GM19240 (cell line): ENCODE measurements around the gene KLF5.
"Not testable (repeated sequence)": the region's sequence is repeated elsewhere in the genome, so short reads cannot be mapped to it uniquely, and the experiment has no call there.

Experiments
- DNase-seq: peaks from one replicate; pipeline ENCODE4 v3.0.0; 2011; ENCODE audit warnings: low spot score; ENCODE audit not compliant: insufficient read length

KLF5 gene

DNA sequence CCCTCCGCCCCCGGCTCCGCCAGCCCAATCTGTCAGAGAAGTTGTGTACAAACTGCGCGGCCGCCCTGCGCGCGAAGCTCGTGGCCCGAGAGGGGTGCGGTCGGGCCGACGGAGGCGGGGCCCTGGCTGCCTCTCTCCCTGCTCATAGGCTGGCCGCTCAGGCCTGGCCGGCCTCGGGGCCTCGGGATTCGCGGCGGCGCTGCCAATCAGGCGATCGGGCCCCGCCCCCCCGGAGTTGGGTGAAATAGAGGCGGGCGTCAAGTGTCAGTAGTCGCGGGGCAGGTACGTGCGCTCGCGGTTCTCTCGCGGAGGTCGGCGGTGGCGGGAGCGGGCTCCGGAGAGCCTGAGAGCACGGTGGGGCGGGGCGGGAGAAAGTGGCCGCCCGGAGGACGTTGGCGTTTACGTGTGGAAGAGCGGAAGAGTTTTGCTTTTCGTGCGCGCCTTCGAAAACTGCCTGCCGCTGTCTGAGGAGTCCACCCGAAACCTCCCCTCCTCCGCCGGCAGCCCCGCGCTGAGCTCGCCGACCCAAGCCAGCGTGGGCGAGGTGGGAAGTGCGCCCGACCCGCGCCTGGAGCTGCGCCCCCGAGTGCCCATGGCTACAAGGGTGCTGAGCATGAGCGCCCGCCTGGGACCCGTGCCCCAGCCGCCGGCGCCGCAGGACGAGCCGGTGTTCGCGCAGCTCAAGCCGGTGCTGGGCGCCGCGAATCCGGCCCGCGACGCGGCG lies at the start of gene KLF5:
TSS of gene KLF5 (plus strand) at position 270 of the 724 bp plus-strand sequence. CDS start at position 593, 323 bp downstream.
- DNase-seq: peak; percentile 93

DNA sequence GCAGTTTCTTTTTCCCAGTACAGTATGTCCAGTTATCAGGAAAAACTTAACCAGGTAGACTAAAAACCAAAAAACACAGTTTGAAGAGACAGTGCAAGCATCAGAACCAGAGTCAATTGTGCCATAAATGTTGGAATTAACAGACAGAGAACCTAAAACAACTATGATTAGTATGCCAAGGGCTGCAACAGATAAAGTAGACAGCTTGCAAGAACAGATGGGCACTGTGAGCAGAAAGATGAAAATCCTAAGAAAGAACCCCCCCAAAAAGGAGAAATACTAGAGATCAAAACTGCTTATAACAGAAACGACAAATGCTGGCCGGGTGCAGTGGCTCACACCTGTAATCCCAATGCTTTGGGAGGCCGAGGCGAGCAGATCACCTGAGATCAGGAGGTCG lies 47.1 kb upstream of the KLF5 start:
- DNase-seq: no peak

DNA sequence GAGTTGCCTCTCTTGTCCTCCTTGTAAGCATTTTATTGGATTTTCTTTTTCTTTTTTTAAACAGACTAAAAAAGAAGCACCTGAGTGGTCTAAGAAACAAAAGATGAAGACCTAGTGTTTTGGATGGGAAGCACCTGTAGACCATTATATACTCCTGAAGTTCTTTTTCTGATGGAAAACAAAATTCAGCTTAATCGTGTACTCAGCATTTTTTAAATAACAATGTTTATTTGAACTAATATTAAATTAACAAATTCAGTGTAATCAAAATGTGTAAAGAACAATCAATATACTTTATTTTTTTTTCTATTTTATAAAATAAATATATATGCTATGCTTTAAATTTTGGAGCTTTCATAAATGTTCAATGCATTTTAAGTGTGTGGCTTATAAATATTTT lies 43.0 kb upstream of the KLF5 start:
- DNase-seq: no peak

DNA sequence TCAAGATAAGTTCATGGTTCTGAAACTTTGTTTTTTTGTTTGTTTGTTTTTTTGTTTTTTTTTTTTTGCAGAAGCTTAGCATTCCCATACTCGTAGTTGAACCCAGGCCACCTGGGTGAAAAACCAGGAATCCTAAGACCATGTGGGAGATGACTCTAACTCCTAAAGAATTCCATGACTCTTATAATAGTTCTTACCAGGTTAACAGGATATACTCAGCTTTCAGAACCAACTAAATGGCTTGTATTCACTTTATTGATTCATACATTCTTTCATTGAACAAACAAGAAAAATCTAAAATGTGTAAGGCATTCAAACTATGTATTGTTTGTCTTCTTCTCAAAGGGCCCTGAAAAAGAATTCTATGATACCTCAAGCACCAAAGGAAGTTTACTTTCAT lies 40.5 kb upstream of the KLF5 start:
- no peak for DNase-seq

DNA sequence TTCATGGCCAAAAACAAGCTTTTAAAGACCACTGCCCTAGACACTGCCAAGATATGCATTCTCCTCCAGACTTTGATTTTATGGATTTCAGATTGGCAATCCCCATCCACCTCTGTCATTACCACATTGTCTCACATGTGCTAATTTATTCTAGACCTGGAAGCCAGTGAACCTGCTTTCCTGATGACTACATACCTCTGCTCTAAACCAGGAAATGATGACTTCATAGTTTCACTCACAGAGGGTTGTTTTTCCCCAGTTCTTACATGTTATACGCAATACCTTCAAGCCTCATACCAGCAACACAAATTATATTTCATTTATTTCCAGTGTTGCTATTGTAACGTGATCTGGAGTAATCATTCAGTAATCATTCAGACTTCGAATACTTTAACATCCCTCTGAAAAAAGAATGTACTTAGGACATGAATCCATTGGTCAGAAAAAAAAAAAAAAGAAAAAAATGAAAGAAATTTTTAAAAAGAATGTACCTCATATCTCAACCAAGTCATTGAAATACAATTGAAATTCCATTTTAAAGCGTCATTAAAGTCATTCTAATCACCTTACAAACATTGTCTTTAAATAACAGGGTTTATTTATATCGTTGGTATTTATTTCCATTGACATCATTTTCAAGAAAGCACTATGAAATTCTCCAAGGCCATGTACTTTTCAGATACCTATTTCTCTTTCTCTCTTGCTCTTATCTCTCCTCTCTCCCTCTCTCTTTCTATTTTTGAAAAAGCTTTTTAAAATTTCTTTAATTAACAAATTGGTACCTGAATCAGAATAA lies 33.4 kb upstream of the KLF5 start:
- no peak for DNase-seq

DNA sequence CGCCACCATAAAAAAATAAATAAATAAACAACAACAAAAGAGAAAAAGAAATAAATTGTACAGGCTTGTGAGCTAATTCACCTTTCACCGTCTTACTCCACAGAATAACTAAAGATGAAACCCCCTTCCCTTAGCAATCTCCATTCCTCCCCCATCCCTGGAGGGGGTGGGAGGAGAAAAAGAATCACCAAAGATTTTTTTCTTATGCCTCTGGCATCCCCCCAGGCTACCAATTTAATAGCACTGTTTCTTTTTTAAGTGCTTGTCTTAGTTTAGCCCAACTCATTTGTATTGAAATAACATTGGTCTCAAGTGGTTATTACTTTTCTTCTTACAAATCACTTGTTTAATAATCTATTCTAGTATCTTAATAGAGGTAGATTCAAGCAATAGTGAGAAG lies 23.9 kb upstream of the KLF5 start:
- DNase-seq: no peak

DNA sequence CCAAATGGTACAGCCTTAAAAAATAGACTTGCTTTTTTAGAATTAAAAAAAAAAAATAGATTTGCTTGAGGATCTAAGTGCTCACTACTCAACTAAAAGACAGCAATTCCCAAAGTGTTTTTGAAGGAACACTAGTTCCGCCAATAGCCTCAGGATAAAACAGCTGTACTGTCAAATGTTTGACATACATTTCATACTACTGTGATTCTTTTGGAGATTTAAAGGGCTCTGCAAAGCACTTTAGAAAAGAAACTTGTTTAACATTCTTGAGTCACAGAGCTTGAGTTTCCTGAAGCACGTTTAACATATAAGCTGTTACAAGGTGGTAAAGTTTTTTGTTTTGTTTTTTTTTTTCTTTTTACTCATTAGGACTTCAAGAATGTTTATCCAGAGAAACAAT lies 23.1 kb upstream of the KLF5 start:
- no peak for DNase-seq

DNA sequence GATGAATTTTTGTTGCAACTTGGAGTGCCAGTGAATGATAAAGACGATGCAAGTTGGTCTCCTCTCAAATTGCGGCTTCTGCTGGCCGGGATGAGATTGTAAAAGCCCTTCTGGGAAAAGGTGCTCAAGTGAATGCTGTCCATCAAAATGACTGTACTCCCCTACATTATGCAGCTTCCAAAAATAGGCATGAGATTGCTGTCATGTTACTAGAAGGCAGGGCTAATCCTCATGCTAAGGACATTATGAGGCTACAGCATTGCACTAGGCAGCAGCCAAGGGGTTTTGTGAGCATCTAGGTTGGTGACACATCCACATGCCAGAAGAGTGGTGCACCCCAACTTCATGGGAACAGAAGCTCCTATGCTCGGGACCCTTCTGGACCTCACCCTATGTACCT lies 22.2 kb upstream of the KLF5 start:
- DNase-seq: no peak

DNA sequence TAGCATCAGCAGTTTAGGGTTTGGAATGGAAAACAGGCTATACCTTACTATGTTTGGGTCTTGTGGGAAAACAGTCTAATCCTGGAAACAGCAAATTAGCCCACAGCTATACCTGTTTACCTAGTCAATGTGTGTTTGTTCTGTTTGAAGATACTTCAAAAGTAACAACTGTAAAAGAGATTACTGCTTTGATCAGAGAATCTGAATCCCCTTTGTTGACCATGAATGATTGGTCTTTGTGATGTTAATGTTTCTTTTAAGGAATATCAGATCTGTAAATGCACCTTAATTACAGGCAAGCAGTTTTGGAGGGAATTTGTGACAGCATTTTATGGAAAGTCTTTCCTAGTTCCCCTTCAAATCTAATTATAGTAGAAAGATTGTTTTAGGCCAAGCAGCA lies 20.7 kb upstream of the KLF5 start:
- no peak for DNase-seq

DNA sequence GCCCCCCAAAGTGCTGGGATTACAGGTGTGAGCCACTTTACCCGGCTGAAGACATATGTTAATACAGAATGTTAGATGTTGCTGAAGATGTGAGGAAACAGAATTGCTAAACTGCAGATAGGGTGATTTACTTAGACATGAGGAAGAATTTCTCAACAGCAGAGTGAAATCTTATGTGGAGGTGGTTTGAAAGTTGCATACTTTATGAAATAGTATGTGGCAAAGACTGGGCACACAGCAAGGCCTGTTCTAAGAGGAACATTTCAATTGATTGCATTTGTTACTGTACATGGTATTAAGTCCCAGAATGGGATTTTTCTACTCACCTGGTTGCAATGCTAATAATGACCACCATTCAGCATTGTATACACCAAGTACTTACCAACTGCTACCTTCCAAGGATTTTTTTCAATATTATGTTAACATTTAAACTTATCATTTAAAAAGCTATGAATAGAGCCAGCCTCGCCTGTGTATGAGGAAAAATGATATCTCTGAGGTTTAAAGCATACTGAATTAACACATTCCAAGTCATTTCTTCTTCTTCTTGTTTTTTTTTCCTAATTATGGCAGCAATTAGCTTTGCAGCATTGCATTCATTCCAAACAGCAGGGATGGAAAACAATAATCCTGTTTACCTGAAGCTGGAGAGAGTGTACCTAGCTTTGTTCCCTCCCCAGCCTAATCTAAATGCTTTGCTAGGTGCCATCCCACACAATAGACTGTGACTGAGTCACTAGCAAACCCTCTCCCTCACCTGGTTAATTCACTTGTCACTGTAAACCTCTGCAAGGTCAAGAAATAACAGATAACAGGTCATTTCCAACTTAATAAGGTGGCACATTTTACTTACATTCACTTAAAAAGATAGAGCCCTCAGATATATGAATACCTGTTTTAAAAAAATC lies 19.4 kb upstream of the KLF5 start:
- no peak for DNase-seq

DNA sequence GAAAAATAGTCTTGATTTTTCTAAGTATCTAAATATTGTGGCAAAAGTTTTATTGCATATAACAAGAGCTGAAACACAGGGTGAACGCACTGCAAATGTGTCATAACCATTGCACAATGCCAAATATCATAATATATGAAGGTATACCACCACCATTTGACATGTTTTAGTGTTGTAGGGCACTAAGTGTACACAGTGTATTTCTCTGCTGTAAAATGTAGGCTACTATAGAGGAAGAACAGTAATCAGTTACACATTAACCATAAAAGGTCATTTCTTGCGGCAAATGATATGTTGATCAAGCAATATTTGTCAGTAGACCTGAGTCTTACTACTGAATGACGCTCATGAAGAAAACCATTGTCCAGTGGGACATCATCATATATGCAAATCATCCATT lies 18.3 kb upstream of the KLF5 start:
- no peak for DNase-seq

DNA sequence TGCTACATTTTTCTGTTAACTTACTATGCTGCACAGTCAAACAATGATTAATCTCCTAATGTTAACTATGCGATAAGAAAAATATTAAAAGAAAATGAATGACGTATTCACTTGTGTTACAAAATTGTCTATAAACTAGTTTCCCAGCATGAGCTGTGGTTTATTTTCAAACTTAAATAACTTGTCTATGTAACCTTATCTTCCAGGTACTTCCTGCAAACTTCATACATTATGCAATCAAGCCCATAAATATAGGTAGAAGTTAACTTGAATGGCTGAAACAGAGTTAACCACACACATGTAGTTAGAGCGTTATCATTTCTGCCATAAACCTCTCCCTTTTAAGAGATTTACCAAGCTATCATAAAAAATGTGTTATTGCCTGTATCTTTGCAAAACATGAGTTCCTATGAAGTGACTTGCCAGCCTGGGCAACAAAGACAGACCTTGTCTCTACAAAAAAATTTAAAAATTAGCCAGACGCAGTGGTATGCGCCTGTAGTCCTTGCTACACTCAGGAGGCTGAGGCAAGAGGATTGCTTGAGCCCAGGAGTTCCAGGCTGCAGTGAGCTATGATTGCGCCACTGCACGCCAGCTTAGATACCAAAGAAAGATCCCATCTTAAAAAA lies 17.7 kb upstream of the KLF5 start:
- DNase-seq: no peak

DNA sequence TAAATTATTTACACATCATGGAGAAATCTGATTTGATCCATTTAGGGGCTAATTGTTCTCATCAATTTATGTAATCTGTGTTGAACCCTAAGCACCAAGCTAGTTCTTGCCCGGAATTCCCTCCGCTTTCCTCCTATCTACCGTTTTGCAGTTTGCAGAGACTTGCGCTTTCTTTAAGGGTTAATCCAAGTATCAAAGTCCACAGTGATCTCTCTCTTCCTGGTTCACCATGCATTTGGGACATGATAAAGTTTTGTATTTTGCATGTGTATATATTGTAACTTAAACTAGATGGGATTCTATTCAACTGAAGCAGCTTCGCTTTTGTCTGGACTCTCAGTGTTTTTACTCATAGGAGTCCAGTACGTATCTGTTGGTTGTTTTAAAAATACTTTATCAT lies 13.8 kb upstream of the KLF5 start:
- DNase-seq: no peak

DNA sequence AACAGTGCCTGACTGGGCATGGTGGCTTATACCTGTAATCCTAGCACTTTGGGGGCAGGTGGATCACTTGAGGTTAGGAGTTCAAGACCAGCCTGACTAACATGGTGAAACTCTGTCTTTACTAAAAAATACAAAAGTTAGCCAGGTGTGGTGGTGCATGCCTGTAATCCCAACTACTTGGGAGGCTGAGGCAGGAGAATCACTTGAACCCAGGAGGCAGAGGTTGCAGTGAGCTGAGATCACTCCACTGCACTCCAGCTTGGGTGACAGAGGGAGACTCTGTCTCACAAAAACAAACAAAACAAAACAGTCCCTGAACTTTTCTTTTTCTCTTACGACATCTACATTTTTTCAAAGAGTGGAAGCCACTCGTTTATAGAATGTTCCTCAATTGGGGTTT lies 10.2 kb upstream of the KLF5 start:
- DNase-seq: not testable (repeated sequence)

DNA sequence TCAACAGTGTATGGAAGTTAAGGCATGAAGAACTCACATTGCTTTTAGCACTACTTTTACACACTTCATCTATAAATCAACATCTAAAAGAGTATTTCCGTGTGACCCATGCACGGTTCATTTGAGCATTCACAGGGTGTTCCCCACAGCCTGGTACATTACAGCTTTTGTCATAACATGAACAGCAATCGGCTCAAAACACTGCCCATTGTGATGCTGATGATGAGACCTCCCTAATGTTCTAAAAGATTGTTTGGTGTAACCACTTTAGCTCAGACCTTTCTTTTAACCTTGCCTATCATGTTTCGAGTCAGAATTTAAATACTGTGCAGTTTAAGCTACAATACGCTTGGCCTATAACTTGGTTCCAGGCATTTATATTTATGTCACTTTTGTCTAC lies 4.1 kb upstream of the KLF5 start:
- DNase-seq: no peak

DNA sequence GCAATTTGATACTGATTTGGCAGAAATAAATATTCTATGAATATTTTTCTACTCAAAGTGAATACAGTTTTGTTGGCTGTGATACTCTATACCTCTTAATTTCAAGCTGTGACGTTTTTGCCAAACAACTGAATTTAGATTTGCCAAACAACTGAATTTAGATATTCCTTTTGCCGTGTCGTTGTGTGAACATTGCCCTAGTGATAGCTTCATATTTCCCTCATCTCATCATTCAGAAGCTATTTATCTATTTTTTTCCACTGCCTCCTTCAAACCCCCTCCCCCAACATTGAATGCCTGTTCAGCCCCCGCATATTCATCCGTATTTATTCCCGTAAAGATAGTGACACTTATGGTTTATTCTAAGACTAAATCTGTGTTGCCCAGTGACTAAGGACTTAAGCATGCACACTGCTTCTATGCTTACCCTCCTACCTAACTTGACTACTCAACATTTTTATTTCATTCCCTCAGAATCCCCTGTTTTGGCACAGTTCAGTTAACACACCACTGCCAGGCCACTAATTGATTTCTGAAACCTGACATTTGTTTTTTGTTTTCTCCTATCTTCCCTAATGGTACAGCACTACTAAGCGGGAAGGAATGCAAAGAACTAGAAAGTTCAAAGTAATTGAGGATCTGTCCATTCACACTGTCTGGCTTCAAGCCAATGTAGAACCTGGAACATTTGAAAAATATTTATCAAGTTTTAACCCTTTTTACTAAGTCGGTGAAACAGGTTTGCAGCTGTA lies 2.8 kb upstream of the KLF5 start:
- DNase-seq: no peak

DNA sequence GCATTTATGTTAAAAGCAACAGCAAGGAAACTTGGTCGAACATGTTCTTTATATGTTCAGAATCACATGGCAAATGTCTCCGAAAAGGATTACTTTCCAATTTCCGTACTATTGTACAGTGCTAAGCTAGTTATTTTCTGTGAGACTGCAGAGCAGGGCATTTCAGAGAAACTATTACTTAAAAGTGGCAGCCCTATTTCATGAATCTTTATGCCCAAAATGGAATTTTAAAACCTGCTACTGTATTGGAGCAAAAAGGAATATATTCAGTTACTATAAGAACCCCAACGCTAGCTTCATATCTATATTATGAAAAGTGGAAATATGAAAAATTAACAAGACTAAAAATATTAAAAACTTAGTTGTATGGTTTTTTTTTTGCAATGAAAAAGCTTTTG lies 2.2 kb upstream of the KLF5 start:
- no peak for DNase-seq

DNA sequence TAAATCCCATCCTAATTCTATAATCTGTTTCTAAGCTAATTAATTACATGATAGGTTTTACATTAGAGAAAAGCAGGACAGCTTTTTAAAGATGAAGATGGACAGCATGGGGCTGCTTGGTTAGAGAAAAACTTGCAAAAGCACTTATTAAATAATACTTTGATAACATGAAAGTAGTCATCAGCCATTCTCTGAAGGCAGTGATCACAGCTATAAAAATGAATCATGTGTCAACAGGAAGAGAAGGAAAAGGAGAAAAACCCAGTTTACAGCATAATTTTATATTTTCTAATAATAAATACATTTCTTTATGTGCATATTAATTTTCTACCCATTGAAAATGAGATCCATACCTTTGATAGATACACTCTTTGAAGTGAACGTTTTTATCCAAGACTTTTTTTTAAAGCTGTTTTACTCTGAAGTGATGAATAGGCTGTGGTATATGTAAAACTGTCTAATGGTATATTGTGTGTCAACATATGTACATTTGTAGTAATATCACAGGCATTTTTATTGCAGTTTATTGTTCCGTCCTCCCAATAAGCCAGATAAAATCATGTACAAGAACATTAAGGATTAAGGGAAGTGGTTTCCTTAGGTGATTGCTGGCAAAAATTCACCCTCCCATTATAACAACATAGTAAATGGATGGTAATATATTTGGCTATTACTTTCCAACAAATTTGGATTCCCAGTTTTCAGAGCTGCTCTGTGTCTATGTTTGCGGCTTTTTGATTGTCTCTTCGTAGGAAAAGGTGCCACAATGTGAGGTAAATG lies 1.3 kb upstream of the KLF5 start:
- DNase-seq: no peak

DNA sequence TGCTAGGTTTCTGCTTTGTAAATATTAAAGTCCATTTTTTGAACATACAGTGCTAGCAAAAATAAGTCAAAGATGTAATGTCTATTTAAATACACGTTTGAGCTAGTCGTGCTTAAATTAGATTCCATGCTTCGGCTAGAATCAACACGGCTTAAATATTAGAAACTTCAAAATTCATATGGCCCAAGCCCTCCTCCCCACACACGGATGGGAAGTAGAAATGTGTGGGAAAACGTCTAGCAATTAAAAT lies 816 bp upstream of the KLF5 start:
- DNase-seq: no peak

DNA sequence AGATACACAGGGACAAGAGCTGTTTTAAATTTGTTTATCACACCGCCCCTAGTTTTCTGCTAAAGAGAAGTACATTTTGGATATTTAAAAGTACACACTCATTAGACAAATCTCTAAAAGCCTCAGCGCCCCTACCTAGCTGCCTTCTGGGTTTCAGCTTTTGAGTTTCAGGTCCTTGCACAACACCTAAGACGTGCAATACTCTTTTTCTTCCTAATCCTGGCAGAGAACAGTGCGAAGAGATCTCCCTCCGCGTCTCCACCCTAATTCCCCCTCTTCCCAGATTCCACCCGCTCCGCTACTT lies 421 bp upstream of the KLF5 start:
- DNase-seq: no peak
